Trophoblast cell (in vitro differentiated cells and primary cell): Measurements from ENCODE around the gene RAD51B.
A peak's percentile ranks its signal among the peaks of the same experiment; 100 is the strongest.

Experiments used
- DNase-seq, 2 donors: peaks; one replicate each; pipeline ENCODE4 v3.0.0-alpha.2; 2016
- H2AFZ ChIP-seq: 2 replicates; pipeline ENCODE4 v1.6.1; 2013; ENCODE audit warnings: low read length, moderate library complexity, mild to moderate bottlenecking; ENCODE audit not compliant: insufficient read depth, poor library complexity
- H2AK5ac ChIP-seq: 2 replicates; pipeline ENCODE4 v1.6.1; 2013; ENCODE audit warnings: mild to moderate bottlenecking, low read length
- H2BK120ac ChIP-seq: 2 replicates; pipeline ENCODE4 v1.6.1; 2013; ENCODE audit warnings: low read length, mild to moderate bottlenecking, moderate library complexity; ENCODE audit not compliant: insufficient read depth, poor library complexity
- H2BK12ac ChIP-seq: 2 replicates; pipeline ENCODE4 v1.6.1; 2013; ENCODE audit warnings: mild to moderate bottlenecking, low read length, moderate library complexity
- H2BK5ac ChIP-seq: 2 replicates; pipeline ENCODE4 v1.6.1; 2013; ENCODE audit warnings: low read length, low read depth, moderate library complexity, mild to moderate bottlenecking; ENCODE audit not compliant: poor library complexity
- H3K14ac ChIP-seq: 2 replicates; pipeline ENCODE4 v1.6.1; 2013; ENCODE audit warnings: mild to moderate bottlenecking, low read length
- H3K18ac ChIP-seq: 2 replicates; pipeline ENCODE4 v1.6.1; 2013; ENCODE audit warnings: mild to moderate bottlenecking, low read length
- H3K23ac ChIP-seq: 2 replicates; pipeline ENCODE4 v1.6.1; 2013; ENCODE audit warnings: low read length
- H3K27ac ChIP-seq: 2 replicates; pipeline ENCODE4 v1.5.1; 2013; ENCODE audit warnings: low read depth, mild to moderate bottlenecking, inconsistent platforms, low read length, moderate library complexity
- H3K27me3 ChIP-seq: 2 replicates; pipeline ENCODE4 v1.6.1; 2013; ENCODE audit warnings: inconsistent platforms, mild to moderate bottlenecking, low read length, moderate library complexity; ENCODE audit not compliant: insufficient read depth
- H3K36me3 ChIP-seq, 2 experiments: 1 replicate in 1 of 2; 2 replicates in 1 of 2; pipeline ENCODE4 v1.6.1; 2013; ENCODE audit warnings: low read length in 2 of 2, mild to moderate bottlenecking in 2 of 2, moderate library complexity in 1 of 2; ENCODE audit not compliant: insufficient read depth in 2 of 2, control insufficient read depth in 1 of 2
- H3K4ac ChIP-seq: 2 replicates; pipeline ENCODE4 v1.6.1; 2013; ENCODE audit warnings: low read depth, mild to moderate bottlenecking, low read length, moderate library complexity
- H3K4me1 ChIP-seq, 2 experiments: 1 replicate in 1 of 2; 2 replicates in 1 of 2; pipeline ENCODE4 v1.6.1; 2013; ENCODE audit warnings: low read length in 2 of 2, mild to moderate bottlenecking in 2 of 2, moderate library complexity in 1 of 2; ENCODE audit not compliant: insufficient read depth in 2 of 2, control insufficient read depth in 1 of 2
- H3K4me2 ChIP-seq: 2 replicates; pipeline ENCODE4 v1.6.1; 2013; ENCODE audit warnings: inconsistent platforms, mild to moderate bottlenecking, low read length, moderate library complexity
- H3K4me3 ChIP-seq: 2 replicates; pipeline ENCODE4 v1.5.1; 2013; ENCODE audit warnings: mild to moderate bottlenecking, low read depth, low read length, inconsistent platforms
- H3K79me1 ChIP-seq: one replicate; pipeline ENCODE4 v1.6.1; 2013; ENCODE audit warnings: low read length
- H3K79me2 ChIP-seq: 2 replicates; pipeline ENCODE4 v1.6.1; 2013; ENCODE audit warnings: low read length, mild to moderate bottlenecking; ENCODE audit not compliant: control insufficient read depth, insufficient read depth, poor library complexity
- H3K9ac ChIP-seq: 2 replicates; pipeline ENCODE4 v1.6.1; 2013; ENCODE audit warnings: mild to moderate bottlenecking, low read length
- H3K9me3 ChIP-seq: 2 replicates; pipeline ENCODE4 v1.6.1; 2013; ENCODE audit warnings: low read depth, mild to moderate bottlenecking, control low read depth, inconsistent platforms, low read length; ENCODE audit not compliant: insufficient read depth
- H4K12ac ChIP-seq: 2 replicates; pipeline ENCODE4 v1.6.1; 2013; ENCODE audit warnings: low read depth, mild to moderate bottlenecking, low read length, moderate library complexity
- H4K8ac ChIP-seq: 2 replicates; pipeline ENCODE4 v1.6.1; 2013; ENCODE audit warnings: low read depth, mild to moderate bottlenecking, low read length, moderate library complexity
- H4K91ac ChIP-seq: one replicate; pipeline ENCODE4 v1.6.1; 2013; ENCODE audit warnings: low read depth, mild to moderate bottlenecking, low read length, moderate library complexity
- WGBS: extraction: QIAGEN DNeasy Blood & Tissue Kit; methylation state at CpG from one replicate; pipeline ENCODE4 v1.1.7; 2013; ENCODE audit warnings: missing lambda C conversion rate; ENCODE audit not compliant: insufficient read length, insufficient coverage; ENCODE audit errors: extremely low coverage; 5-methylcytosine and 5-hydroxymethylcytosine counted together

RAD51B gene

GRCh38 chr14:68734231-68734732 is 914.7 kb downstream of the RAD51B start:
- no peaks in the 10 kb centered on the region for H3K79me2 ChIP-seq
- H3K9me3 ChIP-seq, result no peaks in the 10 kb centered on the region
- H2BK5ac ChIP-seq, result no peak overlapping the region
- no peak overlapping the region for H3K27ac ChIP-seq
- no peak overlapping the region for H4K91ac ChIP-seq
- no peak overlapping the region for H3K14ac ChIP-seq
- H3K79me1 ChIP-seq, result peaks cover 14% of the 10 kb centered on the region
- H2AK5ac ChIP-seq, result no peak overlapping the region
- peak overlapping the region; percentile 32 for H2BK12ac ChIP-seq
- H2BK120ac ChIP-seq, result no peak overlapping the region
- H3K18ac ChIP-seq, result no peak overlapping the region
- no peak overlapping the region for H3K4me2 ChIP-seq
- no peak overlapping the region for H4K8ac ChIP-seq
- H3K4me3 ChIP-seq, result no peak overlapping the region
- peak in 1 of 2 donors; percentile 28 for DNase-seq
- H4K12ac ChIP-seq, result peak overlapping the region; percentile 4
- WGBS, result no CpG with 5 or more reads among the region's 6 CpGs
- H2AFZ ChIP-seq, result no peak overlapping the region
- H3K4ac ChIP-seq, result no peak overlapping the region
- no peaks in the 10 kb centered on the region for H3K36me3 ChIP-seq
- no peak overlapping the region for H3K23ac ChIP-seq
- H3K27me3 ChIP-seq, result no peaks in the 10 kb centered on the region
- peaks cover 13 to 14% of the 10 kb centered on the region in 2 experiments for H3K4me1 ChIP-seq
- no peak overlapping the region for H3K9ac ChIP-seq

DNA sequence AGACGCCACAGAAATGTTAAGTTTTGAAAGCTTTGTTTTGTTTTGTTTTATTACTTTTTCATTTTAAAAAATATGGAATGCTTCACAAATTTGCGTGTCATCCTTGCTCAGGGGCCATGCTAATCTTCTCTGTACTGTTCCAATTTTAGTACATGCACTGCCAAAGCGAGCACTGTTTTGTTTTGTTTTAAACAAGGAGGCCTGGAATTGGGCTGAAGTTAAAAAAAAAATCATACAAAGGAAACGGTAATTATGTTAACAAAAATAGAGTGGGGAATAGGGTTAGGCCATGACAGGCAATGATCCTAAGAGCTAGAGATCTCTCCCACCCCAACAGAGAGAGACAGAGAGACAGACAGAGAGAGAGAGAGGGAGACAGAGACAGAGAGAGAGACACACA is 916.3 kb downstream of the RAD51B start:
- WGBS, result no CpG with 5 or more reads among the region's 4 CpGs
- Histone ChIP-seq H2BK120ac (no peak overlapping the region), H3K27me3 (no peaks in the 10 kb centered on the region)

GRCh38 chr14:68736471-68736871 is 916.9 kb downstream of the RAD51B start:
- H2BK12ac ChIP-seq, result peak overlapping the region; percentile 1
- peaks cover 8 to 9% of the 10 kb centered on the region in 2 experiments for H3K4me1 ChIP-seq
- H3K9me3 ChIP-seq, result no peaks in the 10 kb centered on the region
- no peak overlapping the region for H3K4ac ChIP-seq
- no CpG with 5 or more reads among the region's 7 CpGs for WGBS
- peaks cover 9% of the 10 kb centered on the region for H3K79me1 ChIP-seq
- no peak for DNase-seq
- no peak overlapping the region for H3K4me3 ChIP-seq
- no peak overlapping the region for H3K18ac ChIP-seq
- peak overlapping the region; percentile 23 for H4K91ac ChIP-seq
- peak overlapping the region; percentile 4 for H2BK5ac ChIP-seq
- H3K23ac ChIP-seq, result no peak overlapping the region
- H2AFZ ChIP-seq, result peak overlapping the region; percentile 32
- H3K9ac ChIP-seq, result no peak overlapping the region
- peak overlapping the region; percentile 33 for H4K8ac ChIP-seq
- no peaks in the 10 kb centered on the region for H3K79me2 ChIP-seq
- peak overlapping the region; percentile 2 for H3K27ac ChIP-seq
- H3K4me2 ChIP-seq, result no peak overlapping the region
- no peak overlapping the region for H2AK5ac ChIP-seq
- no peak overlapping the region for H4K12ac ChIP-seq
- peak overlapping the region; percentile 5 for H2BK120ac ChIP-seq
- H3K14ac ChIP-seq, result no peak overlapping the region
- H3K36me3 ChIP-seq, result no peaks in the 10 kb centered on the region
- H3K27me3 ChIP-seq, result no peaks in the 10 kb centered on the region

More for the DNA sequence above, 916.3 kb downstream of the RAD51B start:
- peak overlapping the region; percentile 5 for H4K8ac ChIP-seq
- H3K36me3 ChIP-seq, result no peaks in the 10 kb centered on the region
- H3K14ac ChIP-seq, result peak overlapping the region; percentile 40
- no peak overlapping the region for H3K9ac ChIP-seq
- no peak overlapping the region for H3K4me2 ChIP-seq
- no peaks in the 10 kb centered on the region for H3K79me2 ChIP-seq
- no peak overlapping the region for H3K4me3 ChIP-seq
- H3K79me1 ChIP-seq, result peaks cover 14% of the 10 kb centered on the region
- no peak for DNase-seq
- peak overlapping the region; percentile 32 for H2AFZ ChIP-seq
- H3K27ac ChIP-seq, result no peak overlapping the region
- peaks cover 12 to 14% of the 10 kb centered on the region in 2 experiments for H3K4me1 ChIP-seq
- H2BK12ac ChIP-seq, result peak overlapping the region; percentile 1
- no peaks in the 10 kb centered on the region for H3K9me3 ChIP-seq
- H4K12ac ChIP-seq, result no peak overlapping the region
- no peak overlapping the region for H3K18ac ChIP-seq
- no peak overlapping the region for H3K23ac ChIP-seq
- H4K91ac ChIP-seq, result peak overlapping the region; percentile 23
- peak overlapping the region; percentile 4 for H2BK5ac ChIP-seq
- no peak overlapping the region for H2AK5ac ChIP-seq
- no peak overlapping the region for H3K4ac ChIP-seq

DNA sequence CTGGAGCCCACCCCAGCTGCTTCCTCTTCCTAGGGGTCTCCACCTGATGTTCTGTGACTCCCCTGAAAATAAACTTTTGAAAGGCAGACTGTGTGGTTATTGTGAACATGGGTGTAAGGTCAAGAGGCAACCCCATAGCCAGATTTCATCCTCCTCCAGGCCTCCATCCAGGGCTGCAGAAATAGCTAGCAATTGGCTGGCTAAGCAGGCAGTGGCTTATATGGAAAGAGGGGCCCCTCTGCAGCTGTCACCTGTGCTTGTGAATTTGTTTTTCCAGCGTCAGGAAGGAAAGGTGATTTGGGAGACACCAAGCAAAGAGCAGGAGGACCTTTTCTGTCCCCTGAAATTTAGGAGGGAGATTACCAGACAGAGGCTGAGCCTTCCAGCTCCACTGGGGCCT is 917.5 kb downstream of the RAD51B start:
- no peak overlapping the region for H3K14ac ChIP-seq
- H2AK5ac ChIP-seq, result no peak overlapping the region
- H3K23ac ChIP-seq, result no peak overlapping the region
- H3K4me3 ChIP-seq, result no peak overlapping the region
- no peak overlapping the region for H2BK12ac ChIP-seq
- H3K18ac ChIP-seq, result no peak overlapping the region
- no peaks in the 10 kb centered on the region for H3K79me2 ChIP-seq
- no CpG with 5 or more reads among the region's 1 CpG for WGBS
- no peak overlapping the region for H4K8ac ChIP-seq
- no peak overlapping the region for H3K9ac ChIP-seq
- no peak overlapping the region for H3K27ac ChIP-seq
- H2BK120ac ChIP-seq, result no peak overlapping the region
- no peak overlapping the region for H2BK5ac ChIP-seq
- H2AFZ ChIP-seq, result no peak overlapping the region
- H4K91ac ChIP-seq, result peak overlapping the region; percentile 23
- no peaks in the 10 kb centered on the region for H3K27me3 ChIP-seq
- H3K4me2 ChIP-seq, result no peak overlapping the region
- peaks cover 9% of the 10 kb centered on the region for H3K79me1 ChIP-seq
- peaks cover 8 to 9% of the 10 kb centered on the region in 2 experiments for H3K4me1 ChIP-seq
- no peaks in the 10 kb centered on the region for H3K9me3 ChIP-seq
- no peak overlapping the region for H4K12ac ChIP-seq
- H3K4ac ChIP-seq, result no peak overlapping the region
- no peak for DNase-seq
- no peaks in the 10 kb centered on the region for H3K36me3 ChIP-seq
